HG02763 (cell line): ENCODE results near the gene PDZD8.

ENCODE experiments used
- ATAC-seq: cut with Tn5 transposase; IDR thresholded peaks from one replicate; pipeline ENCODE4 v1.9.1; 2021; ENCODE audit warnings: mild to moderate bottlenecking, moderate library complexity; ENCODE audit not compliant: unreplicated experiment

PDZD8 gene

DNA sequence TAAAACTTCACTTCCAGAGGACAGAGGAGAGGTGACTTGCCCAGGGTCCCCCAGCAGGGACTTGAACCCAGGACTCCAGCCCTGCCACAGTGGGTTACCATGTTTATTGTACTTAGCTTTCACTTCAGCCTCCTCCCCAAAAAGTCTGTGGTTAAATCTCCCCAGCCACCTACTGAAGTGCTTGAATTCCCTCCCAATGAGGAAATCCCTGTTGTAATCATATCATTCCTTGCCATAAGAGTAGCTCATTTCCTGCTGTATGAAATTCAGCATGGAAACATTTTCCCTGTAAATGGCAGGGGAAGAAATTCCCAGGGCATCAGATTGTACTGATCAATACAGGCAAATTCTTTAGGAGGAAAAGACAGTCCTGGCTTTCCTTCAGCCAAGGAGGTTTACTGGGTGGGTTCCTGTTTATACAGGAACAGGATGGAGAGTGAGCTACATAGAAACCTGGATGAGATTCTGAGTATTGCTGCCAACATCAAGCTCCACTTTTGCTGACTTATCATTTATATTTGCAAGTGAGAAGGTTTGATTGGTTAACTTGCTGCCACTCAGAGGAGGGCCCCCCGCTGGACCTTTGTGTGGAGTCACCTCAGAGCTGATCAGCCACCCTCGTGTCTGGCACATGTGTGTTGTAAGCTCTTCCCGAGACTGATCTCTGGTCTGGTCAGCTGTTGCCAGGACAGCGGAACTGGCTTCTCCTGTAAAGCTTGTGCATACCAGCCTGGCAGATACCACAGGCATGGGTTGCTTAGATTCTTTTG is 16.4 kb upstream of the PDZD8 start:
- ATAC-seq: no peak

DNA sequence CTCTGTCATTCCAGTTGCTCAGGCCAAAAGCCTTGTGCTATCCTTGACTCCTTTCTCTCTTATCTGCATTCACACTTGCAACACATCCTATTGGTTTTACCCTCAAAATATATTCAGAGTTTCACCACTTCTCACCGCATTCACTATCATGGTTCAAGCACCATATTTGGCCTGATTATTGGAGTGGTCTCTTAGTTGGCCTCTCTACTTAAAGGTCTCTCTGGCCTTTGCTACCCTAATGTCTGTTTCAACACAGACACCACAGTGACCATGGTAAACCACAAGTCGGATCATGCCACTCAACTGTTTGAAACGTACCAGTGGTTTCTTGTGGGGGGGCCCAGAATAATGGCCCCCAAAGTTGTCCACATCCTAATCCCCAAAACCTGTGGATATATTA is 15.2 kb upstream of the PDZD8 start:
- no peak for ATAC-seq

DNA sequence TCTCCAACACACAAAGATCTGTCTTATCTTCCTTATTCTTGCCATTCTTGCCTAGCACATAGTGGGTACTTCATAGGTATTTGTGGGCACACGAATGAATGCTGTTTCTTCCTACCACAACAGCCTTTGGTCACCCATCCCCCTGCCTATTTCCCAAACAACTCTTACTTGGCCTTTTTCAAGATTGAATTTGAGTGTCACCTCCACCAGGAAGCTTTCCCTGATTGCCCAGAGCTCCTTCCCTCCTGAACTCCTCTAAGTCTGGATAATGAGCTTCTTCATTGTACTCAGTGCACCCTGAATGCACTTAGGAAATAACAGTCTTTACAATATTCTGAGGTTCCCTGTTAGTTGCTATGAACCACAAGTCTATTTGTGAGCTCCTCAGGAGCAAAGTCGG is 11.6 kb upstream of the PDZD8 start:
- no peak for ATAC-seq

DNA sequence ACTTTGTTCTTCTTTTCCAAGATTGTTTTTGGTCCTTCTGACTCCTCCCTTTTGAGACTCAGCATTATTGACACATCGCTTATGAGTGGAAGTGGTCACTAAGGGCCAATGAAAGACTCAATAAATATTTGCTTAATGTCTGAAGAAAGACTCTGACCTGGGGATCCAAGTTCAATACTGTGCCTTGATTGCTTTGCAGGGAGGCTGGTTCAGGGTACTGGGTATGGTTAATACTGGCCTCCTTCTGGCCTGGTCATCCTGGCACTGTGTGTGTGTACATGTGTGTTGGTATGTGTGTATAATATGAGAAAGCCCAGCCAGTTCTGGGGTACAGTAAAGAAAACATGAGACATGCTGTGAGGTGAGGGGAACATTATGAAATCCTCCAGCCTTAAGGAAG is 7.6 kb upstream of the PDZD8 start:
- ATAC-seq: no peak

DNA sequence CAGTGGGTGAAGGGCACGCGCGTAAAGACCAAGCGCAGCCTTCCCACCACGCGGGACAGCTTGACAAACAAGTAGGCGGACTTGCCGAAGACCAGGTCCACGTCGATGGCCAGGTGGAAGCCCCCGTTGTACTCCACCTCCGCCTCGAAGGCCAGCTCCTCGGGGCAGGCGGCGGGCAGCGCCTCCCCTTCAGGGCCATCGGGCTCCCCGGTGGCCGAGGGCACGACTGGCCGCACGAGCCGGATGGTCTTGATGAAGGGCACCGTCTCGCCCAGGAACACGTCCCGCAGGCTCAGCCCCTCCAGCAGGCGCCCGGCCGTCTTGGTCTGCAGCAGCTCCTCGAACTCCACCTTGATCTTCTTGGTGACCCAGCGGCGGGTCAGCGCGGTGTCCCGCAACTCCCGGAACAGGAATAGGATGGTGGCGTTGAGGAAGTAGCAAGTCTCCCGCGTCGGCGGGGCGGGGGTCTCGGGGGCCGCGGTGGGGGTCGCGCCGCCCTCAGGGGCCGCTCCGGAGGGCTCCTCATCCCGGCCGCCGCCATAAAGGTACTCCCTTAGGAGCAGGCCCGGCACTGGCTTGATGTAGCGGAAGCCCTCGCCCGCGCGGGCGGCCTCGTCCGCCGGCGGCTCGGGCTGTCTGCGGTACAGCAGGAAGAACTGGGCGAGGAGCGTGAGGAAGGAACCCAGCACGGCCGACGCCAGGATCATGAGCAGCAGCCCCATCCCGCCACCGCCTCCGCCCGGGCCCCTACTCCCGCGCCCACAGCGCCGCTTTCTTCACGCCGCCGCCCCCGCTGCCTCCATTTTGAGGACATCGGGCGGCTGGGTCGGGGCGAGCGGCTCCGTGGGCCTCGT is 507 bp downstream of the PDZD8 start:
- peak; percentile 32 for ATAC-seq

DNA sequence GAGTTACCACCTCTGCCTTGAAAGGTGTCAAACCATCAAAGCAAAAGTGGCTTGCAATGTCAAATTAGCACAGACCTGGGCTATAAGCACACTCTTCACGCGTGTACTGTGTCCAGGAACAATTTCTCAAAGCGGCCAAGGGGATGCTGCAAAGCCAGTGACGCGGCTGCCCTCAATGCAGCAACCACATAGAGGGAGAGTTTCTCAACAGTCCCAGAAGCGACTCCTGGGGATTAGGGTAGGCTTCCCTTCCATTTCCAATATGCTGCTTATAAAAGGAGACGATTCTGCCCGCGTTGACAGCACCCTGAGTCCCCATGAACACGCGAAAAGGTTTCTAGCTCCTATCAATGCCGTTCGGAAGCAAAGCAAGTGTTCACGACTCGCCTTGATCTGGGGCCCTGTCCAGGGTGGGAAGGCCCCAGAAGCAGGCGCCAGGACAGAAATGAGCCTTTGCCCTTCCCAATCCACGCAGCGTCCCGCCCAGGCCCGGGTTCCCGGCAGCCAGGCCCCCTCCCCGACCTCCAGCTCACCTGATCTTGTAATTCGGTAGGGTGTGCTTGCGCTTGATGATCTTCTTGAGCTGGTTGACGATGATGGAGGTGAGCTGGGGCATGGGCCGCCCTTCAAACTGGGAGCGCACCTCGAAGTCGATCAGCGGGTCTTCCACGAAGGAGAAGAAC is 1.3 kb downstream of the PDZD8 start:
- ATAC-seq: no peak

DNA sequence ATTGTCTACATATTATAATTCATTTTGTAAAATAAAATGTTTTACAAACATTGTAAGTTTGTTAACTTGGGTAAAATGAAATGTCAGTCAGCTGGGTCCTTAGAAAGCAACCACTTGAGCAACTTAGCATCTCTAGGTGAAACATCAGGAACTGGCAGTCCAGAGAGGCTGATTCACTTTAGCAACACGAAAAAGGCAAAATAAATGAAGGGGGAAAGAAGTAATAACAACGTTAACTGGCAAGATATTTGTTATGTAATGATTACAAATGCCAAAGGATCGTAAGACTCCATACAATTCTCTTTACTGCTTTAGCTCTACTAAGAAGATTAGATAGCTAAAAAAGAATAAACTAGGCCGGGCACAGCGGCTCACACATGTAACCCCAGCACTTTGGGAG is 5.0 kb downstream of the PDZD8 start:
- no peak for ATAC-seq

DNA sequence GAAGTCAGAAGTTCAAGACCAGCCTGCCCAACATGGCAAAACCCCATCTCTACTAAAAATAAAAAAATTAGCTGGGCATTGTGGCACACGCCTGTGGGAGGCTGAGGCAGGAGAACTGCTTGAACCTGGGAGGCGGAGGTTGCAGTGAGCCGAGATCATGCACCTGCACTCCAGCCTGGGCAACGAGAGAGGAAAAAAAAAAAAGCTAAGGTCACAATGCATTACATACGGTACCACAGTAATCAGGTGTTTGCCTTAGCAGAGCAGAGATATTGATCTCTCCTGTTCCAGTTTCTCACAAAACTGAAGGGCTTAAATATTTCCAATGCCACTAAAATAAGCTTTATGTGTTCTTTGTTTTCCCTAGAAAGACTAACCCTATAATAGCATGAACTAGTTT is 7.5 kb downstream of the PDZD8 start:
- ATAC-seq: no peak

DNA sequence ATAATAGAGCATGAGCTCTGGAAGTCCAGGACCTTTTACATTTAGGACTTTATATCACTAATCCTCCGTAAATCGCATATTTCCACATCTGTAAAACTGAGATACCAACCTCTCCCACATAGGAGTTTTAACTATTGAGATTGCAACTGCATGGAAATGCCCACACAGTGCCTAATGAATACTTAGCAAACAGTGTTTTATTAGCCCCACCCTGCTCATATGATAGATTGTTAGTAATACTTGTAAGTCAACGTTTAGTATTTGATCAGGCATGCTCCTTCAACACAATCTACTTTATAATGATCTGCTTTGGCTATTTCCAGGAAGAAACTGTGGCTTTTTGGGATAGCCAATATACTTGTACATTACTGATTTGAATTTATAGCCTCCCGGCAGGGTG is 8.5 kb downstream of the PDZD8 start:
- no peak for ATAC-seq

DNA sequence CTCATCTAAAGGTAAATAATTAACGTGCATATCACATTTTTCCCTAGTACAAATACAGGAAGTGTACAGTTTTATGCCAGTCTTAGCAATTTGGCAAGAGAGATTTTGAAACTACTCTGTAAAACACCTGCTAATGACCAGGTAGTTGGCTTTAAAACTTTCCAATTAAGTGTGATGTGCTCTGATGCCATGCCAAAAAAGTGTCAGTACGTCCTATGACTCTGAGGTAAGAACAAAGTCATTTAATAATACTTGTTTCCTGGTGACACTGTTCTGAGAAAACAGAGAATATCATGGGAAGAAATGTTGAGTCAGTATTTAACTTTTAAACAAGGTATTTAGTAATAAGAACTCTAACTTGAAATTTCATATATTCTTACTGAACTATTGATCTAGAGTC is 9.6 kb downstream of the PDZD8 start:
- ATAC-seq: no peak

DNA sequence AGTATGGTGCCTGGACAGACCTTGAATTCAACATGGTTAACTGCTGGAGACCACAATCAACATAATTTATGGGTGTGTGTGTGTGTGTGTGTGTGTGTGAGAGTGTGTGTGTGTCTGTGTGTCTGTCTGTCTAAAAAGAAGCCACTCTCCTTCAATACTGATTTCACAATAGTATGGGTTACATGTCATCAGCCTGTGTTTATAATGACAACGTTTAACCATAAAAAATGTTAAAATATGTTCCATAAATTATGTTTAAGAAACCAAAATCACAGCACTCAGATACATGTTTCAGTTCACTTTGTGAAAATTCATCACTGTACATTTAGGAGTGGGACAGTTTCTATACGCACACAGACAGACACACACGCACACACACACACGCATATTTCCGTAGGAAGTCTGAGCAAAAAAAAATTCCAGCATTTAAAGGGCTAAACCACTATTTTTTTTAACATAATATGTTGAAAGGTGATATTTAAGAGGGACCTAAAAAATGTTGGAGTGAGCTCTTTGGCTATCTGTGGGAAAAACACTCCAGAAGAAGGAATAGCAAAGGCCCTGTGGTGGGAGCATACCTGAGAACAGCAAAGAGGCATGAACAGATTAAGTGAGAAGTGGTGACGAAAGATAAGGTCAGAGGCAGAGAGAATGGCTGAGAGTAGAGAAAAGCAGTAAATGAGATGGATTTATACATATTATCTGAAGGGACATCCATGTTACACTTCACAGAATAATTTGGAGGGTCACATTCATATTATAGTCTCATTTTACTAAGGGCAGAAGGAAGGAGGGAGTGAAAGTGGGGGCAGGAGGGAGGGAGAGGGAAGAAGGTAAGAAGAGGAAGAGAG is 10.9 kb downstream of the PDZD8 start:
- ATAC-seq: no peak

DNA sequence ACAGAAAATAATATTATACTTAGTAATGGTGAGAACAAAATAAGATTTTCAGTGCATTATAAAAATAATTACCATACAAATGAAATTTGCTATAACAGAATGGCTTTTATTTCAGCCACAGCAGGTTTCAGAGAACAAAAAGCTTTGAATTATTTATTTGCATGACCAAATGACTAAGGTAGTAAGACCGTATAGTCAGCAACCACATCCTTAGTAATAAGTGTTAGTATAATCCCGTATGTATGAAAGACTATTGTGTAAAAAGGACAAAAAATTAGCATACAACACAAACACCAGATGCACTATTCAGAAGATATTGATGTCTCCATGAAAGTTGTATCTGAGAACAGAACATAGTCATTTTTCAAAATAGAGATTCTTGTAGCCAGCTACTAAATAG is 12.2 kb downstream of the PDZD8 start:
- peak; percentile 28 for ATAC-seq

DNA sequence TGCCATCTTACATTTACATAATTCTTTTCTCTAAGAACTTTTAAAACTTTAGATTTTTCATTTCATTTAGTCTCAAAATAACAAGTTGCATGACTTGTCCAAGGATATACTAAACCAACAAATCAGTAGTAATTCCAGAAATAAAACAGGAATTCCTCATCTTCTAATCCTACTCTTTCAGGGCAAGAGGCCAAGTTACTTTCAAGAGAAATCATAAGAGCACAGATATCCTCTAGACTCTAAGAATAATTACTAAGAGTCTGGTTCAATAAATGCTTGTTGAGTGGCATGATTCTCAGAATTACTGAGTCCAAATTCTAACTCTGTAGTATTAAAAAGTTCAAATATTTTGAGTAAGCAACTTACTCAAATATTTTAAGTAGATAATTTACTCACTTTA is 12.9 kb downstream of the PDZD8 start:
- ATAC-seq: no peak

DNA sequence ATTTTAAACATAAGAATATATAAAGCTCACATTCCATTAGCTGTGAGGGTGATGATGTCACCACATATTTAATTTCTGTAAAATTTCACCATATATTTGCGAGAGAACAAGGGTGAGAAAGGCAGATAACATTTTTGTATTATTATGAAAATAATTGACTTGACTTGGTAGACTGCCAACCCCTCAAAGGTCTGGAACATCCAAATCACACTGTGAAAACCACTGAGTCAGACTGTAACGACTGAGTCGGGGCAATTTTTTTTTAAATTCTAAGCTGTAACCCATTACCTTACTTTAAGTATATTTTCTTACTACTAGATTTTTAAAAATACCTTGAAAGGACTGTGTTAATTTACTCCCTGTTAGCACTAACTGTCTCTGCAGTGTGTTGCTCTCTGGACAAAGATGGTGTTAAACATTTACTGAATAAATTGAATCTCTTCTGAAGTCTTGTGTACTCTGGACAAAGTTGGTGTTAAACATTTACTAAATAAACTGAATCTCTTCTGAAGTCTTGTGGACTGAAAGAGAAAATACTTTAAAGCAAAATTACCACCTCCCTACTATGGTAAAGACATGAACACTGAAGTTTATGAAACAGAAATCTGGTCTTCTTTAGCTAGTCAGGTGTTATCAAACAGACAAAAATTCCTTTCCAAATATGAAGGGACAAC is 14.1 kb downstream of the PDZD8 start:
- peak; percentile 61 for ATAC-seq

DNA sequence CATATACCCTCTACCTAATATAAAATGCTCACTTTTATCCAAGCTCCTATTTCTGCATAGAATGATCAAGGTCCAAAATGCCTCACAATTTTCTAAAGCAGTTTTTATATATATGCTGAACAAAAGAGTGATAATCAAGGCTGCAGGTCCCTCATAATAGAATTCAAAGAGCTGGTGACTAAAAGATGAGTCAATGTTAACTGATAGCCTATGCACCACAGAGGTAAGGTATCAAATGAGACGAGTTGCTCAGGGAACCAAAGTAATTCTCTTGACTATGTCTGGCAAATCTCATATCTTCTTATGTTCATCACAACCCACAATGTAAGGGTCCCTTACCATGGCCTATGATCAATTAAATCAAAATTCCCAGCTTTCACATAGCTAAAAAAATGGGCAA is 15.2 kb downstream of the PDZD8 start:
- no peak for ATAC-seq

DNA sequence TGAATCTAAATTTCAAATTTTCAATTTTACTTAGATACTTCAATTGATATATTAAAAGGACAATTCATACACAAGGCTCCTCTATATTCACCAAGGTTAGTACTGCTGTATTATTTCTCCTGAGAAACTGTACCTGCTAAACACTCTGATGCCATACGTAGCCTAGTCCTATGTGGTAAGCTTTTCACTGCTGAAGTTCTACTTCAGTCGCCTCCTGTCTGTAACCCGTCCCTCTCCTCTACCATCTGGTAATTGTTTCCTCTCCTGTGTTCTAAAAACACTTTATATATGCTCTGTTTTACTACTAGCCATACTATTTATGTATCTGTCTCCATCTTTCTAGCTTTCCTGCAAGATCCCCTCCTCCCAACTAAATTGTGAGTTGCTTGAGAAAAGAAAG is 20.2 kb downstream of the PDZD8 start:
- no peak for ATAC-seq

DNA sequence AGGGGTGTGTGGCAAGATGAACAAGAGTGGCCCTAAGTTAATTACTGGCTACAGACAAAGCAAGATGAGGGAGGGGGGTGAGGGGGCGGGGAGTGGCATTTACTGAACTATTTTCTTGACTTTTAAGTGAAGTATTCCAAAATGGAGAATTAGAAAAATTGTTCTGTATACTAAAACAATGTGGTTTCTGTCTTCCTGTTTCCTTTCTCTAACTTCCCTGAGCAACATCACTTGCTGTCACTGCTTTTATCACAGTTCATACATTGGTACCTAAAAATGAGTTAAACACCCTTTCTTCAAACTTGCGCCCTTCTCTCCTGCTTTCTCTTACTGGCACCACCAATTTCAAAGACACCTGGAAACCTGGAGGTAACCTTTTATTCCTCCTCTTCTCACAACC is 21.6 kb downstream of the PDZD8 start:
- ATAC-seq: no peak

DNA sequence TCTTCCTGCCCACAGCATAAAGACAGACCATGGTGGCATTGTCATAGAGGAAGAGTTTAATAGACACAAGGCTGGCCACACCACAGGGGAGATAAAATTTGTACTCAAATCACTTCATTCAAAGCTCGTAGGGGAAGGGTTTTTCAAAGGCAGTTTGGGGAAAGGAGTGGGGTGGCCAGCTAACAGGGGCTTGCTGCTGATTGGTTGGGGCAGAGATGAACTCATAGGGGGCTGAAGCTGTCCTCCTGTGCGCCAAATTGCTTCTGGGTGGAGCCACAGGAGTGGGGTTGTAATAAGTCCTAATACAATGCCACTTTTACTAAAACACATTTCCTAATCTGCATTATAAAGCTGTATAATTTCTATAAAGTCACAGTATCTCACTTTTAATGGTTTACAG is 22.5 kb downstream of the PDZD8 start:
- no peak for ATAC-seq

DNA sequence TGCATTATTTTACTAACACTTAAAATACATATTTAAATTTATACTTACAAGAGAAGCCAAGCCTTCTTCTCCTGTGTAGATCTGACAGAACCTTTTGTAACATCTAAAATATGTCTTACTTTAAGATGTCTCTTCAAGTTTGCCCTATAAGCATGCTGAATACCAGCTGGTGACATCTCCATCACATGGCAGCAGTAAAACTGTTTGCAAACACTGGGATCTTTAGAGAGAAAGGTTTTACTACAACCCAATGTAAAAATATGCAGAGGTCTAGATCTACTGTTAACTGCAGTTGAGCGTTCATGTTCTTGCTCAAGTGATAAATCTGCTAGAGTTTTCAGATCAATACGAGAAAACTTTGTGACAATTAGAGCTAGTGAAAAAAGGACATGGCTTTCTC is 23.2 kb downstream of the PDZD8 start:
- no peak for ATAC-seq

DNA sequence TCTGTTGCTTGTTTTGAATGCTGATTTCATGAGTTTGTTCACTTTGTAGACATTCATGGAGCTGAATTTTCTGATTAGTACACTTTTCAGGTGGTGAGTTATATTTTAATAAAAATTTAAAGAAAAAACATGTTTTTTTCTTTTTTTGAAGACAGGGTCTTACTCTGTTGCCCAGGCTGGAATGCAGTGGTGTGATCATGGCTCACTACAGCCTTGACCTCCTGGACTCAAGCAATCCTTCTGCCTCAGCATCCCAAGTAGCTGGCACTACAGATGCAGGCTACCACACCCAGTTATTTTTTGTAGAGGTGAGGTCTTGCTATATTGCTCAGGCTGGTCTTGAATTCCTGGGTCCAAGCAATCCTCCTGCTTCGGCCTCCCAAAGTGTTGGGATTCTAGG is 23.7 kb downstream of the PDZD8 start:
- ATAC-seq: no peak
